Fibroblast of the aortic adventitia (primary cell): ENCODE measurements around the gene SLC22A4. TPM values are rescaled to one million over a fixed set of nuclear protein-coding genes. Genes with fewer than 3 reads are reported as not detected.

ENCODE experiments used
- DNase-seq: peaks from one replicate; pipeline ENCODE4 v3.0.0-alpha.2; 2010; ENCODE audit warnings: low read depth
- H3K4me3 ChIP-seq: 2 replicates; pipeline ENCODE4 v1.5.1; 2011; ENCODE audit warnings: low read depth, mild to moderate bottlenecking, control low read depth, low read length, moderate library complexity
- total RNA-seq: library from RNA; depleted of rRNA; stranded (reverse); fragments of >200 nt; gene quantifications from 2 replicates; pipeline ENCODE4 v1.2.3, GENCODE V29; 2012; ENCODE audit warnings: low replicate concordance
- TF ChIP-seq, protein P1 (sequence below): IDR thresholded peaks from 2 replicates; pipeline ENCODE4 v1.5.1; 2011; ENCODE audit warnings: mild to moderate bottlenecking, low read length, control low read depth, inconsistent platforms; ENCODE audit not compliant: insufficient read depth

Gene SLC22A4
- total RNA-seq, 1 donor = 5.7 TPM

DNA sequence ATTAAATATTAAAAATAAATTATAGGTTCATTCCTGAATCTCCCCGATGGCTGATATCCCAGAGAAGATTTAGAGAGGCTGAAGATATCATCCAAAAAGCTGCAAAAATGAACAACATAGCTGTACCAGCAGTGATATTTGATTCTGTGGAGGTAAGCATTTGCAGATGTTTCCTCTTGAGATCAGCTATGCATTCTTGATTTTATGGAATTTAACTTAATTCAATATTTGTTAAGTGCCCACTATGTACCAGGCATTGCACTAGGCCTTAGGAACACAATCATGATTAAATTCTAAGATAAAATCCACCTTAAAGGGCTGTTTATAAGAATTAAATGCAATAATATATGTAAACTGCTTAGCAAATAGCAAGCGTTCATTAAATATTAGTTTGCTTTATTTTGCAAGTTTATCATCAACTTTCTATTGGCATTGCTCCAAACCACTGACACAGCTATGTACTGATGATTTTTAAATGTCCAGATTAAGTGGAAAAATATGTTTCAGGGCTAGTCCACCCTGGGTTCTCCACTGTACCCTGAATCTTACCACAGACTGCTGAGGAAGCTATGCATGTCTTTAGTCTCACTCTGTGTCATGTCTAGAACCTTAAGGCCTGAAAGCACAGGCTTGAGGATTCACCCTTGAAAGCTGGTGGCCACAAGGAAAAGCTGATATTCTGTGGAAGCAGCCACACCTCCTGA, 33.2 kb downstream of the SLC22A4 start:
- no peak overlapping the region for H3K4me3 ChIP-seq
- peak; percentile 60 for DNase-seq
- TF ChIP-seq, protein P1, sequence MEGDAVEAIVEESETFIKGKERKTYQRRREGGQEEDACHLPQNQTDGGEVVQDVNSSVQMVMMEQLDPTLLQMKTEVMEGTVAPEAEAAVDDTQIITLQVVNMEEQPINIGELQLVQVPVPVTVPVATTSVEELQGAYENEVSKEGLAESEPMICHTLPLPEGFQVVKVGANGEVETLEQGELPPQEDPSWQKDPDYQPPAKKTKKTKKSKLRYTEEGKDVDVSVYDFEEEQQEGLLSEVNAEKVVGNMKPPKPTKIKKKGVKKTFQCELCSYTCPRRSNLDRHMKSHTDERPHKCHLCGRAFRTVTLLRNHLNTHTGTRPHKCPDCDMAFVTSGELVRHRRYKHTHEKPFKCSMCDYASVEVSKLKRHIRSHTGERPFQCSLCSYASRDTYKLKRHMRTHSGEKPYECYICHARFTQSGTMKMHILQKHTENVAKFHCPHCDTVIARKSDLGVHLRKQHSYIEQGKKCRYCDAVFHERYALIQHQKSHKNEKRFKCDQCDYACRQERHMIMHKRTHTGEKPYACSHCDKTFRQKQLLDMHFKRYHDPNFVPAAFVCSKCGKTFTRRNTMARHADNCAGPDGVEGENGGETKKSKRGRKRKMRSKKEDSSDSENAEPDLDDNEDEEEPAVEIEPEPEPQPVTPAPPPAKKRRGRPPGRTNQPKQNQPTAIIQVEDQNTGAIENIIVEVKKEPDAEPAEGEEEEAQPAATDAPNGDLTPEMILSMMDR = no peak

DNA sequence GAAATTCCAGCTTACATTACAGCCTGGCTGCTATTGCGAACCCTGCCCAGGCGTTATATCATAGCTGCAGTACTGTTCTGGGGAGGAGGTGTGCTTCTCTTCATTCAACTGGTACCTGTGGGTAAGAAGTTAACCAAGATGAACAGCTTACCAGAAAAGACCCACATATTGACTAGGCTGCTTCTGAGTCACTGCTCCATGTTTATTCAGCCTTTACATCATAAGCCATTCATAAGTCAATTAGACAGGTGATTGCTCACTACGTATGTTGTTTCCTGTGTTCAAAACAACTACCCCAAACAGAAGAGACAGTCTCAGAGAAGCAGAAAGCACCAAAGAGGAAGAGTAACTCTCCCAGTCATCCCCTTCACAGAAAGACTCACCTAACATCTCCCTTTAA, 40.6 kb downstream of the SLC22A4 start:
- no peak overlapping the region for H3K4me3 ChIP-seq
- TF ChIP-seq, protein P1 = no peak
- DNase-seq = no peak

DNA sequence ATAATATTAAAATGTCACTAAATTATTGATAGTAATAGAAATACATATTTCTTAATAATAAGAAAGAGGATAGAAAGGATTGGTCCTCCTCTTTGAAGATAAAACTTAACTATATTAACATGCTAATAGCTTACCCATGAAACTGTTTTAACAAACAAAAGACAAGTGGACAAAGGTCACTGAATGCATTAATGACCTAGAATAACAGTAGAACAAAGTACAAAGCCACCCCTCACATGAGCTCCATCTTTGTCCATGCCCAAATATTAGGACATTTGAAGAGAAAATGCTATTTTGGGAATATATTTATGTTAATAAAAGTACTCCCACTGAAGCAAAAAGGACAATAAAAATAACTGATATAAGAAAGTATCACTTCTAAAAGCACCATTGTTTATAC, 41.2 kb downstream of the SLC22A4 start:
- no peak for DNase-seq
- TF ChIP-seq, protein P1 = no peak
- no peak overlapping the region for H3K4me3 ChIP-seq

DNA sequence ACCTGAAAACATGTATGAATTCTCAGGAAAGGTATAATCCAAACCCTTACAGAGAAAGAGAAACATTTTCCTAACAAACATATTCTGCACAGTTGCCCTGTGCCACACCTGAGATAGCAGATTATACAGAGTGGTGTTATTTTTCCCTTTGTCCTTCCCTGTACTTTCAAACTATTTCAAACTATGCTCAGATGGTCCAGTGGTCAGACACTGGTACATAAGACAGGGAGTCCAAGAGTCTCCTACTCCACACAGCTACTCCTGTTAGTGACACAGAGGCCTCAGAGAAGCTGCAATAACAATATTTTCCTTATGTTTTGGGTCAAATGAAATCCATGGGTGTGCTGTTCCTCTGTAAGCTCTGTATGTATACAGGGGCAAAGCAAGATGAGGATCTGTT, 45.3 kb downstream of the SLC22A4 start:
- DNase-seq = no peak
- TF ChIP-seq, protein P1 = no peak
- H3K4me3 ChIP-seq = no peak overlapping the region

DNA sequence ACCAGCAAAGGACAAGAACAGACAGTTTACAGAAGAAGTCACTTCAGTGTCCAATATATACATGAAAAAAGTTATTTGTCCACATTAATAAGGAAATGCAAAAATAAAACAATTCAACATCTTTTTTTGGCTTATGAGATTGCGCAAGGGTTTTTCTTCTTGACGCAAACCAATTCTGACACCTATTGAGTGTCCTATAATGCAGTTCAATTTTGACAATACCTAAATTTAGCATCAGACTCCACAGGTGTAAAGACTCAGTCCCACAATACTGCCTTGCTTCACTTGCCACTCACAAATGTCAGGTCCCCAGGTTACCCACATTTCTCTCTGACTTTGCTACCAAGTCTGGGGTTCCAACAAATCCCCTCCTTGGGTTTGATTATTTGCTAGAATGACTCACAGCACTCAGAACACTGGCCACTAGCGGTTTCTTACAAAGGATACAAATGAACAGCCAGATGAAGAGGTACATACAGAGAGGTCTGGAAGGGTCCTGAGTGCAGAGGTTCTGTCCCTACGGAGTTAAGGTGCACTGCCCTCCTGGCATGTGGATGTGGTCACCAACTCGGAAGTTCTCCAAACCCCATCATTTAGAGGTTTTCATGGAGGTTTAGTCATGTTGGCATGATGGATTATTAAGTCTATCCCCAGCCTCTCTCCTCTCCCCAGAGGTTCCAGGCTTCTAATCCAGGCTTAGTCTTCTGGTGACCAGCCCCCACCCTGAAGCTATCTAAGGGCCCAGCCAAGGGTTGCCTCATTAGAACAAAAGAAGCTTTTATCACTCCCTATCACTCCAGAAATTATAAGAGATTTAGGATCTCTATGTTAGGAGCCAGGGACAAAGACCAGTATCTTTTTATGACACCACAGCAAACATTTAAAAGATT, 48.3 kb downstream of the SLC22A4 start:
- no peak for DNase-seq
- H3K4me3 ChIP-seq = no peak overlapping the region
- TF ChIP-seq, protein P1 = no peak

DNA sequence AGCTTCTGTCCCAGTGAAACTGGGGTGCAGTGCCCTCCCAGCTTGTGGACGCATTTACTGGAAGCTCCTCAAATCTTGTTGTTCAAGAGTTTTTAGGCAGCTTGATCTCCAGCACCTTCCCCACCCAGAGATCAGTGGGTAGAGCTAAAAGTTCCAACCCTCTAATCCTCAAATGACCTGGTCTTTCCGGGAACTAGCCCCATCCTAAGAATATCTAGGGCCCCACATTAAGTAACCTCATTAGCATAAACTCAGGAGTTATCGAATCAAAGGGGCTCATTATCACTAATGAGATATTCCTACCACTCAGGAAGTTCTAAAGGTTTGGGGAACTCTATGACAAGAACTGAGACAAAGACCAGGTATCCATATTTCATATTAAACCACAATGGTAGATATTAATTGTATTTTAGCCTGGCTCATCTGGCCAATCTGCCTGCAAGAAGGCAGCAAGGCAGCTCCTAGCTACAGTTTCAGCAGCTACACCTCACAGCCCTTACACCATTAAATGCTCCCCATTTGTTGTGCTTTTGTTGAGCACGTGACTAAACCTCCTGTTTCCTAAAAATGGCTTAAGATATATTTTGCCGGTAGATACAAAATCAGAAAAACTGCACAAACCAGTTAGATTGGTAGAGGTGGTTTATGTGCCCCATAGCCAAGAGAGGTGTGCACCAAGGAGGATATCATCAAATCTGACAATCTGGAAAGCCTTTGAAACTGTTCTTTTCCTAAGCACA, 50.8 kb downstream of the SLC22A4 start:
- no peak overlapping the region for H3K4me3 ChIP-seq
- TF ChIP-seq, protein P1 = no peak
- no peak for DNase-seq
